ENCODE measurements around the gene FCMR. TPM values are rescaled to one million over a fixed set of nuclear protein-coding genes. Genes with fewer than 3 reads are reported as not detected.
"Not testable (repeated sequence)": the region's sequence is repeated elsewhere in the genome, so short reads cannot be mapped to it uniquely, and the experiment has no call there.

FCMR gene
- total and polyA plus RNA-seq, 2 donors from 2014 or later: 1.3 to 16.7 TPM

DNA sequence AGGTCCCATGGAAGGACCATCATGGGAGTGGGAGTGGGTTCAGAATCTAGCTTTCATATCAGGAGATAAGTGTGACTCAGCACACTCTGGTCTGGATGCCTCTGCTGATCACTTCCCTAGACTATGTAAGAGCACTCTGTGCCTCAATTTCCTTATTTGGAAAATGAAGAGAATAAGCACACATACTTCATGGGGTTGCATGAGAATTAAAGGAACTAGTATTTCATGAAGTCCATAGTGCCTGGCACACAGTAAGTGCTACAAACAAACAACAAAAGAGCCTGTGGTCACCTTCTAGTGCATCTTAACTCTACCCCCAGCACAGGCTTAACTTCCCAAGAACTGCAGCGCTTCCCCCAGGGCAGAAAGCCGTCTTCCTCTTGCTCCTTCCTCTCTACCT lies 65.9 kb downstream of the FCMR start:
- FAIRE-seq (no peak), DNase-seq (no peak)
- Histone ChIP-seq H3K27me3 (ENCODE audit: control insufficient read depth, insufficient read depth, low read length) (no peaks in the 10 kb centered on the region), H3K4me1 (ENCODE audit: control insufficient read depth in 2 of 3, insufficient read depth in 2 of 3, low read depth in 1 of 3, low read length in 3 of 3) (no peaks in the 10 kb centered on the region), H3K36me3 (ENCODE audit: control insufficient read depth in 2 of 3, insufficient read depth in 3 of 3, low read length in 3 of 3) (no peaks in the 10 kb centered on the region), H3K9me3 (ENCODE audit: control insufficient read depth in 2 of 3, insufficient read depth in 1 of 3, low read length in 3 of 3) (no peaks in the 10 kb centered on the region), H3K27ac (ENCODE audit: low read depth in 2 of 2, low read length in 2 of 2) (no peak overlapping the region), H3K9ac (ENCODE audit: low read length in 3 of 3) (no peak overlapping the region), H3K4me3 (ENCODE audit: low read length in 3 of 3) (no peak overlapping the region)
- TF ChIP-seq, protein P1, sequence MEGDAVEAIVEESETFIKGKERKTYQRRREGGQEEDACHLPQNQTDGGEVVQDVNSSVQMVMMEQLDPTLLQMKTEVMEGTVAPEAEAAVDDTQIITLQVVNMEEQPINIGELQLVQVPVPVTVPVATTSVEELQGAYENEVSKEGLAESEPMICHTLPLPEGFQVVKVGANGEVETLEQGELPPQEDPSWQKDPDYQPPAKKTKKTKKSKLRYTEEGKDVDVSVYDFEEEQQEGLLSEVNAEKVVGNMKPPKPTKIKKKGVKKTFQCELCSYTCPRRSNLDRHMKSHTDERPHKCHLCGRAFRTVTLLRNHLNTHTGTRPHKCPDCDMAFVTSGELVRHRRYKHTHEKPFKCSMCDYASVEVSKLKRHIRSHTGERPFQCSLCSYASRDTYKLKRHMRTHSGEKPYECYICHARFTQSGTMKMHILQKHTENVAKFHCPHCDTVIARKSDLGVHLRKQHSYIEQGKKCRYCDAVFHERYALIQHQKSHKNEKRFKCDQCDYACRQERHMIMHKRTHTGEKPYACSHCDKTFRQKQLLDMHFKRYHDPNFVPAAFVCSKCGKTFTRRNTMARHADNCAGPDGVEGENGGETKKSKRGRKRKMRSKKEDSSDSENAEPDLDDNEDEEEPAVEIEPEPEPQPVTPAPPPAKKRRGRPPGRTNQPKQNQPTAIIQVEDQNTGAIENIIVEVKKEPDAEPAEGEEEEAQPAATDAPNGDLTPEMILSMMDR (IDR thresholded peaks at IDR 0.05; ENCODE audit: borderline replicate concordance, extremely low read depth, insufficient read depth): no peak
- intact Hi-C loops (cut with DNase I): no loop called here

DNA sequence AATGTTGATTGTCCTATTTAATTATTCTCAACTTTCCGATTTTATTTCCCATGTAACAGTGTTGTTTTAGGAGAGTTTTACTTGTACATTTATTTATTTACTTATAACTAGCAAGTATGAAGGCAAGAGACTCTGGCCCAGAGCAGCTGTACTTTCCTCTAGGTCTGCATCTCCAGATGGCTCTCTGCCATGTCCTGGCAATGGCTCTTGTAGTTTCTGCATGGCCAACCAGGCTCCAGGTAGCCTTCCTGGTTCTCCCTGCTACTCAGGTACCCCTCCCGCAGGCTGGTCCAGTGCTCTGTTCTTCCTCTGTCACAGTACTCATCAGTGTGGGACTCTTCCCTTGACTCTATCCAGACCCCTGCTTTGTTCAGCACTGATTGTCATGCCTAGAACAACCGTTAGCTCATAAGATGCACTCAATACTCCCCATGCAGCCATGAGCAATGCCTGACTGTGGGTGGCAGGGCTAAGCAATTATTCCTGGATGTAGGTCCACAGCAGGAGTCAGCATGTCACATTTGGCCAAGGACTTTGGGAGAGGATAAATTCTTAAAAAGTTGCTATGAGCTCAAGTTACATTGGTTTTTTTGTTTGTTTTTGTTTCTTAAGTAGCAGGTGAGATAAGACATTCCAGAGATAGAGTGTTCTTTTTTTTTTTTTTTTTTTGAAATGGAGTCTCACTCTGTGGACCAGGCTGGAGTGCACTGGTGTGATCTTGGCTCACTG lies 67.2 kb downstream of the FCMR start:
- Histone ChIP-seq H3K9ac (ENCODE audit: low read length in 3 of 3) (no peak overlapping the region), H3K4me1 (ENCODE audit: control insufficient read depth in 2 of 3, insufficient read depth in 2 of 3, low read depth in 1 of 3, low read length in 3 of 3) (no peaks in the 10 kb centered on the region), H3K4me3 (ENCODE audit: low read length in 3 of 3) (no peak overlapping the region), H3K27me3 (ENCODE audit: control insufficient read depth, insufficient read depth, low read length) (no peaks in the 10 kb centered on the region), H3K36me3 (ENCODE audit: control insufficient read depth in 2 of 3, insufficient read depth in 3 of 3, low read length in 3 of 3) (no peaks in the 10 kb centered on the region), H3K9me3 (ENCODE audit: control insufficient read depth in 2 of 3, insufficient read depth in 1 of 3, low read length in 3 of 3) (no peaks in the 10 kb centered on the region), H3K27ac (ENCODE audit: low read depth in 2 of 2, low read length in 2 of 2) (no peak overlapping the region)
- TF ChIP-seq, protein P1 (IDR thresholded peaks at IDR 0.05; ENCODE audit: borderline replicate concordance, extremely low read depth, insufficient read depth): no peak
- intact Hi-C loops (cut with DNase I): no loop called here
- FAIRE-seq (no peak), DNase-seq (no peak)

DNA sequence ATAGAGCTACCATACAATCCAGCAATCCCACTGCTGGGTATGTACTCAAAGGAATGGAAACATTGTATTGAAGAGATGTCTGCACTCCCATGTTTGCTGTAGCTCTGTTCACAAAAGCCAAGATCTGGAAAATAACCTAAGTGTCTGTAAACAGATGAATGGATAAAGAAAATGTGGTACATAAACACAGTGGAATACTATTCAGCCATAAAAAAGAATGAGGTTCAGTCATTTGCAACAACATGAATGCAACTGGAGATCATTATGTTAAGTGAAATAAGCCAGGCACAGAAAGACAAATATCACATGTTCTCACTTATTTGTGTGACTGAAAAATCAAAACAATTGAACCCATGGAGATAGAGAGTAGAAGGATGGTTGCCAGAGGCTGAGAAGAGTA lies 68.0 kb downstream of the FCMR start:
- H3K4me3 ChIP-seq (ENCODE audit: low read length in 3 of 3); intact Hi-C loops (cut with DNase I); H3K27me3 ChIP-seq (ENCODE audit: control insufficient read depth, insufficient read depth, low read length); FAIRE-seq; H3K4me1 ChIP-seq (ENCODE audit: control insufficient read depth in 2 of 3, insufficient read depth in 2 of 3, low read depth in 1 of 3, low read length in 3 of 3); H3K9me3 ChIP-seq (ENCODE audit: control insufficient read depth in 2 of 3, insufficient read depth in 1 of 3, low read length in 3 of 3); H3K9ac ChIP-seq (ENCODE audit: low read length in 3 of 3); H3K27ac ChIP-seq (ENCODE audit: low read depth in 2 of 2, low read length in 2 of 2); DNase-seq; H3K36me3 ChIP-seq (ENCODE audit: control insufficient read depth in 2 of 3, insufficient read depth in 3 of 3, low read length in 3 of 3): not testable (repeated sequence)

Other genes starting within 250 kb of the FCMR start
- 113 TPM for gene MAPKAPK2, start 237.0 kb downstream of the FCMR start, total RNA-seq
- 84.5 TPM for gene MAPKAPK2, start 237.0 kb downstream of the FCMR start, polyA plus RNA-seq (ENCODE audit: insufficient read depth, low read depth, low replicate concordance)
- 3.6 TPM for gene IL19, start 151.2 kb downstream of the FCMR start, total RNA-seq
- gene IL19, start 151.2 kb downstream of the FCMR start, polyA plus RNA-seq (ENCODE audit: insufficient read depth, low read depth, low replicate concordance): 0.41 TPM
- 2.5 TPM for gene IL10, start 149.4 kb downstream of the FCMR start, total RNA-seq
- gene IL10, start 149.4 kb downstream of the FCMR start, polyA plus RNA-seq (ENCODE audit: insufficient read depth, low read depth, low replicate concordance): 0.49 TPM
- gene IL20, start 56.3 kb downstream of the FCMR start, total RNA-seq: not detected
- gene IL20, start 56.3 kb downstream of the FCMR start, polyA plus RNA-seq (ENCODE audit: insufficient read depth, low read depth, low replicate concordance): not detected
- gene IL24, start 24.5 kb downstream of the FCMR start, total RNA-seq: not detected
- gene IL24, start 24.5 kb downstream of the FCMR start, polyA plus RNA-seq (ENCODE audit: insufficient read depth, low read depth, low replicate concordance): not detected
- gene PIGR, start 24.5 kb upstream of the FCMR start, total RNA-seq: 841 TPM
- gene PIGR, start 24.5 kb upstream of the FCMR start, polyA plus RNA-seq (ENCODE audit: insufficient read depth, low read depth, low replicate concordance): 187 TPM
- gene FCAMR, start 48.5 kb upstream of the FCMR start, total RNA-seq: 1.8 TPM
- gene FCAMR, start 48.5 kb upstream of the FCMR start, polyA plus RNA-seq (ENCODE audit: insufficient read depth, low read depth, low replicate concordance): 34.6 TPM
- 19.6 TPM for gene C1orf116, start 110.8 kb upstream of the FCMR start, total RNA-seq
- 11.9 TPM for gene C1orf116, start 110.8 kb upstream of the FCMR start, polyA plus RNA-seq (ENCODE audit: insufficient read depth, low read depth, low replicate concordance)
- gene YOD1, start 129.3 kb upstream of the FCMR start, total RNA-seq: 6.2 TPM
- 2.7 TPM for gene YOD1, start 129.3 kb upstream of the FCMR start, polyA plus RNA-seq (ENCODE audit: insufficient read depth, low read depth, low replicate concordance)
- gene PFKFB2, start 131.3 kb upstream of the FCMR start, total RNA-seq: 20.6 TPM
- 21.7 TPM for gene PFKFB2, start 131.3 kb upstream of the FCMR start, polyA plus RNA-seq (ENCODE audit: insufficient read depth, low read depth, low replicate concordance)
- gene C4BPB, start 166.9 kb upstream of the FCMR start, total RNA-seq: 1.3 TPM
- 0.49 TPM for gene C4BPB, start 166.9 kb upstream of the FCMR start, polyA plus RNA-seq (ENCODE audit: insufficient read depth, low read depth, low replicate concordance)
- 45.7 TPM for gene C4BPA, start 182.3 kb upstream of the FCMR start, total RNA-seq
- not detected for gene C4BPA, start 182.3 kb upstream of the FCMR start, polyA plus RNA-seq (ENCODE audit: insufficient read depth, low read depth, low replicate concordance)